GM18499 (cell line): ENCODE data around the gene STK32B.
"Not testable (repeated sequence)": the region's sequence is repeated elsewhere in the genome, so short reads cannot be mapped to it uniquely, and the experiment has no call there.

ENCODE experiments used
- ATAC-seq: cut with Tn5 transposase; IDR thresholded peaks from one replicate; pipeline ENCODE4 v1.9.1; 2021; ENCODE audit warnings: moderate number of reproducible peaks; ENCODE audit not compliant: insufficient read depth, unreplicated experiment

STK32B gene

GRCh38 chr4:5232549-5232948 is 181.3 kb downstream of the STK32B start:
- no peak for ATAC-seq

- no peak for ATAC-seq
Observed at GRCh38 chr4:5237086-5237660, 185.9 kb downstream of the STK32B start.

GRCh38 chr4:5238173-5238572 is 186.9 kb downstream of the STK32B start:
- ATAC-seq: no peak

- ATAC-seq: not testable (repeated sequence)
Observed at GRCh38 chr4:5247061-5247460, 195.8 kb downstream of the STK32B start.

- ATAC-seq: no peak
Observed at GRCh38 chr4:5247735-5248134, 196.5 kb downstream of the STK32B start.

GRCh38 chr4:5249727-5250126 is 198.4 kb downstream of the STK32B start:
- ATAC-seq: no peak

- not testable (repeated sequence) for ATAC-seq
Observed at GRCh38 chr4:5250536-5250935, 199.3 kb downstream of the STK32B start.

GRCh38 chr4:5256421-5256820 is 205.1 kb downstream of the STK32B start:
- ATAC-seq: no peak

GRCh38 chr4:5257086-5257485 is 205.8 kb downstream of the STK32B start:
- ATAC-seq: no peak

- ATAC-seq: no peak
Observed at GRCh38 chr4:5259471-5259870, 208.2 kb downstream of the STK32B start.

GRCh38 chr4:5260121-5260520 is 208.8 kb downstream of the STK32B start:
- no peak for ATAC-seq

- ATAC-seq: no peak
Observed at GRCh38 chr4:5261866-5262265, 210.6 kb downstream of the STK32B start.

- no peak for ATAC-seq
Observed at GRCh38 chr4:5266991-5267390, 215.7 kb downstream of the STK32B start.

- ATAC-seq: no peak
Observed at GRCh38 chr4:5267408-5267807, 216.1 kb downstream of the STK32B start.

GRCh38 chr4:5276475-5277075 is 225.3 kb downstream of the STK32B start:
- no peak for ATAC-seq

GRCh38 chr4:5277079-5277478 is 225.8 kb downstream of the STK32B start:
- no peak for ATAC-seq

GRCh38 chr4:5278213-5278612 is 226.9 kb downstream of the STK32B start:
- no peak for ATAC-seq

GRCh38 chr4:5280069-5280468 is 228.8 kb downstream of the STK32B start:
- ATAC-seq: not testable (repeated sequence)

GRCh38 chr4:5280828-5281227 is 229.5 kb downstream of the STK32B start:
- no peak for ATAC-seq

- no peak for ATAC-seq
Observed at GRCh38 chr4:5283837-5284236, 232.6 kb downstream of the STK32B start.

- no peak for ATAC-seq
Observed at GRCh38 chr4:5284517-5284916, 233.2 kb downstream of the STK32B start.

GRCh38 chr4:5292101-5292500 is 240.8 kb downstream of the STK32B start:
- no peak for ATAC-seq
